Stimulated activated CD8-positive, alpha-beta memory T cell treated with anti-CD3 and anti-CD28 coated beads, Interleukin-2, amount 100 ng/mL, for 1 hour (primary cell): ENCODE results near the gene MUC13.

Experiments
- DNase-seq, 2 donors: peaks; one replicate each; pipeline ENCODE4 v3.0.0-alpha.2; 2020; ENCODE audit warnings: low read depth in 2 of 2

MUC13 gene

DNA sequence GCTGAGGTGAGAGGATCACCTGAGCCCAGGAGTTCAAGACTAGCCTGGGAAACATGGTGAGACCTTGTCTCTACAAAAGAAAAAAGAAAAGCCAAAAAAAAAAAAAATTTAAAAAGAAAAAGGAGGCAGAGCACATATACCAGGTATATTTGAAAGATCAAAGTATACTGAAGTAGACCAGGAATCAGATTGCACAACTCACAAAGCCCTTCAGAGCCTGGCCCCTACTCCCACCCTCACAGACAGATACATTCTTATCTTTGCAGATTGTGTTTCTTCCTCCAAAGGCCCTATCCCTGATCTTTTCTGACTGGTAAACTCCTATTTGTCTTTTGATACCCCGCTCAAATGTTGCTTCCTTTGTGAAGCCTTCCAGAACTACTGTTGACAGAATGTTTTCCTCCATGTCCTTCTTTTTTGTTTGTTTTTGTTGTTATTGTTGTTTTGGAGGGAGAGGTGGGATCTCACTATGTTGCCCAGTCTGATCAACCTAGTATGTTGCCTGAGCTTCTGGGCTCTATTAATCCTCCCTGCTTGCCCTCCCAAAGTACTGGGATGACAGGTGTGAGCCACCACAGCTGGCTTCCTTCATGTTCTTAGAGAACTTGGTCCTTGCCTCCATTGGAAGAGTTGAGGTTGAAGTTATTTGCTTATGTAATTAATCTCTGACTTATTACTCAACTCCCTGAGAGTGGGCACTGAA lies 37.6 kb downstream of the MUC13 start:
- no peak for DNase-seq

DNA sequence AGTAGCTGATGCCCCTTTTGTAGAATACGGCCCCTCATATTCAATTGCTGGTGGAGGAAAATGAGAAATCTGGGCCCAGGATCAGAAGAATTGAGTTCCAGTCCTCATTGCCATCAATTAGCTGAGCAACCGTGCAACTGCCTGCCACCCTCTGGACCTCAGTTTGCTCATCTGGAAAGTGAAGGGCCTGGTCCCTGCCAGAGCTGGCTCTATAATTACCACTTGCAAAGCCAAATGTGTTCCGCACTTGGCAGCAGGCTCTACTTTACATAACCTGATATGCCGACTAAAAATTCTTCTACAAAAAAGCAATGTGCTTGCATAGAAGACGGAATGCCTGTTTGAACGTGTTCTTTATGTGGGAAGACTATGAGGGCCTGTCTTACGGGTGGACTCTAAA lies 38.8 kb downstream of the MUC13 start:
- no peak for DNase-seq

DNA sequence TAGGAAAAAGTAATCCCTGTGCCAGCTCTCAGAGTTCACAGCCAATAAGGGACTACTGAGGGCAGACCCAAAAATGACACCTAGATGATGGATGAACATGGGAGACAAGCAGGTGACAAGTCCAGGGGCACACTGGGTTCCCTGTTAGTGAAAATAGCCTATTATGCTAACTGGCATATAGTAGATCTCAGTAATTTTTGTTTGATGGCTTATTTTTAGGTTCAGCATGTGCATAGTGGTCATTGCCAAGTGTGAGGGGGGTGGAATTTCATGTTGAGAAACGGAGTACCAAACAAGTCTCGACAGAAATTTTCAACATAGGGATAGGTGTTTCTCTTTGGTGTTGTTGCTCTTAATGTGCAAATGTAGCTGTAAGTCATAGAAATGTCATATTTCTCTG lies 41.0 kb downstream of the MUC13 start:
- DNase-seq, result no peak

DNA sequence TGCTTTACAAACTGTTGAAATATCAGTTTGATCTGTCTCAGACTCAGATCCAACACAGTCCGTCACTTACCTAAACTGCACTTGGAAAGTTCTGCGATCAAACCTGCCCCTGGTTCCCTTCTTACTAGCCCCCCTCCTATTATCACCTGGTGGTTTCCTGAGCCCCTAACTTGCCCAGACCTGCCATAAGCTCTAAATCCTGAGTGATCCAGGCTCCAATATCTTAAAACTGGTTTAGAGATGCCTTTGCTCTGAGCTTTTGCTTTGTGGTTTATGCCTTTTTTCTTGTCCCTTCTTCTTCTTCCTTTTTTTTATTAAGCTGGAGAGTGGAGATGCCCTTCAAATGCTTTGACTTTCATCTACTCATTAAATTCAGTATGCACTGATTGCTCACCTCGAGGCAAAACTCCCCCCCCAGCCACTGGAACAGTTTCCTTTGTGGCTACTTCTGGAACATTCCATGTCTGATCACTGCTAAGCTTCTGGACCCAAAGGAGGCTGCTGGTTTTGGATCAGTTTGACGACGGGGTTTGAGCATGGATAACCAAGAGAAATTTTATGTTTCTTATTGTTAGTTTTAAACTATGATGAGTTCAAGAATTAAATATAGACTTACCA lies 43.9 kb downstream of the MUC13 start:
- DNase-seq, result no peak

DNA sequence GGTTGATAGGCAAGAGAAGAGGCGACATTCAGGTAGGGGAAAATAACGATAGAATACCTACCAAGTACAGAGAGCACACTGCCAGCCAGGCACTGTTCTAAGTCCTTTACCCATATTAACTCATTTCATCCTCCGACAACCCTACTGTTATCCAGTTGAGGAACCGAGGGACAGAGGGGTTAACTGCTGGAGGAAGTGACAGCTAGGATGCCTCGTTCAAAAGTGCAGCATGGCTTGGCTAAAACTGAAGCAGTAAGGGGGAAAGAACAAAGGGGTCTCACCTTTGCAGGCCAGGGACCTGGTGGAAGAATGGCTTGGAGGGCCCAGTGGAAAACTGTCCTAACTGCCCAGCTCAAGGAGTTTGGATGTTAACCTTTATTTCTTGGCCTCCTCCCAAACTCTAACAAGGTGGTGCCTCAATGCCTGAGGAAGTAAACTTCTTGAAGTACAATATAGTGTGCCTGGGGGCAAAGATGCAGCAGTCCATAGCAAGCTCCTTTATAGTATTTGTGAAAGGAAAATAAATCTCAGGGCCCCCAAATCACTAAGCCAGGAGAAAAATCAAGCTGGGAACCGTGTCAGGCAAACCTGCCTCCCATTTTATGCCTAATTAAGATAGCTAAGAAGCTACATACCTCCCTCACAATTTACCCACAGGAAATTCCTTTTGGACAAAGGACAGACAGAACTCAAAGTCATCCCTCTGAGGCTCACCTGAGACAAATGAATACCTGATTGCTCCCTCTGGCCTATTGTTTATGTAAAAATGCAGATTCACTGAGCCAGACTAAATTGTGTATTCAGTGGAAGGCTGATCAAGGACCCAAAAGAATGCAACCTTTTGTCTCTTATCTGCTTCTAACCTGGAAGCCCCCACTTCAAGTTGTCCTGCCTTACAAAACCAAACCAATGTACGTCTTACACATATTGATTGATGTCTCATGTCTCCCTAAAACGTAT lies 45.8 kb downstream of the MUC13 start:
- no peak for DNase-seq

DNA sequence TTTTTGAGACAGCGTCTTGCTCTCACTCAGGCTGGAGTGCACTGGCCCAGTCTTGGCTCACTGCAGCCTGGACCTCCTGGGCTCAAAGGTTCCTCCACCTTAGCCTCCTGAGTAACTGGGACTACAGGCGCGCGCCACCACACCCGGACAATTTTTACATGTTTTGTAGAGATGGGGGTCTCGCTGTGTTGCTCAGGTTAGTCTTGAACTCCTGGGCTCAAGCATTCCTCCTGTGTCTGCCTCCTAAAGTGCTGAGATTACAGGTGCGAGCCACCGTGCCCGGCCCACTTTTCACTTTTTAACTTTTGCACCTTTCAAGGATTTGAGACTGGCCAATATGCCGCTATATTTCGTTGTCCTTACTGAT lies 46.6 kb downstream of the MUC13 start:
- DNase-seq, result no peak

DNA sequence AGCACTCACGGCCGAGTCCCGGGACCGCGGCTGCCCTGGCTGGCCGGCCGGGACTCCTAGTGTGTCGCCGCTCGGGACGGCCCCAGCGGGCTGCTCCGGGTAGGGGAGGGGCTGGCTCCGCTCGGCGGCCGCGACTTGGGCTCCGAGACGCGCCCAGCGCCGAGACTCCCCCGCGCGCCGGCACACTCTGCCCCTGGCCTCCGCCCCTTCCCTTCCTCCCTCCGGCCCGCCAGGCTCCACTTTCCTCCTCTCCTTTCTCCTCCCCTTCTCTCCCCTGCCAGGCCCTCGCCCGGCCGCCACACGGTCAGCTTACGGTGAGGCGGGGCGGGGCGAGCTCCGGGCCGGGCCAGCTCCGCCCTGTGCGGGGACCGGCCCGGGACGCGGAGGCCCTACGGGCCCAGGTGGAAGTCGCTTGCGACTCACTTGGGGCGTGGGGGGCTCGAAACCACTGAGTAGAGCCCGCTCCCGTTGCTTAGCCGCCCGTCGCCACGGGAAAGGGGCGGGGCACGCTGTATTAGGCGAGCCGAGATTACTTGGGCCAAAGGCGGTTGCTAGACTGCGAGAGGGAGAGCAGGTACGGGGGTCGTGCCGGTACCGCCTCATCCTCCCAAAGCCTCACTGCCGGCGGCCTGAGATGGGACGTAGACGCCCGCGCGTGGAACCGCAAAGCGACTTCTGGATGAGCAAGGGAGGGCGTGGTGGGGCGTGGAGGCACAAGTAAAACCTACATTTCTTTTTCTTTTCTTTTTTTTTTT lies 47.2 kb downstream of the MUC13 start, which contains the start of gene ITGB5:
Gene ITGB5 (minus strand): TSS at position 189 of the 755 bp plus-strand sequence. CDS start 365 bp downstream, outside the sequence.
- no peak for DNase-seq

DNA sequence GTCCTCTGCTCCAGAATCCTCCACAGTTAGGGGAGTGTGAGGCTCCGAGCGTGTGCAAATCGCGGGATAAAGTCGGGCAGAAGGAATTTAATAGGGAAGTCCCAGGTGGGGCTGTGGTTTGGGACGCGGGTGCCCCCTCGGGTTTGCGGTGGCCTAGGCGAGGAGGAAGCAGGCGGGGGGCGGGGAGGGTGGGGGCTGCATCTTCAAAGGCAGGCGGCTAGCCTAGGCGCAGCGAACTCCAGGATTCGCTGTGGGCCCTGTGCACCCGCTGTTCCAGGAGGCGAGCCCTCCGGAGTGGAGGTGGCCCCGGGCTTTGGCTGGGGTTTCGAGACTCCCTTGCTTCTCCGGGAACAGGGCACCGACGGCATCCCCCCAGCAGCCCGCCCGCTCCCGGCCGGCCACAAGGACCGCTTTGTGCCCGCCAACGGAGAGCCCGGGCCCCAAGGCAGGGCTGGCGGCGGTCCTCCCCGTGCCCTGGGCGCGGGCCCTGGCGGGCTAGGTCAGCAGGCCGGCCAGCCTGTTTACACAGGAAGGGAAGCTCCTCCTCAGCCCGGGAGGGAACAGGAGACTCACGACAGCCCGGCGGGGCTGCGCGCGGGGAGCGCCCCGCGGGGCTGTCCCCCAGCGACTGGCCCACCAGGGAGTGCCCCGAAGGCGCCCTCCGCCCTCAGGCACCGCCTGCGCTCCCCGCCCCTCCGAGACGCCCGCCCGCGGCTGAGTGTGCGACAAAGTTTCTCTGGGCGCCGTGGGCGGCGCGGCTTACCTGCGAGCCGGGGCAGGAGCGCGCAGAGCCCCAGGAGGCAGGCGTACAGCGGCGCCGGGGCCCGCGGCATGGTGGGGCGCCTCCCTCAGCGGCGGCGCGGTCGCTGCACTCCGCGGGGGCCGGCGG lies 48.1 kb downstream of the MUC13 start:
- no peak for DNase-seq

DNA sequence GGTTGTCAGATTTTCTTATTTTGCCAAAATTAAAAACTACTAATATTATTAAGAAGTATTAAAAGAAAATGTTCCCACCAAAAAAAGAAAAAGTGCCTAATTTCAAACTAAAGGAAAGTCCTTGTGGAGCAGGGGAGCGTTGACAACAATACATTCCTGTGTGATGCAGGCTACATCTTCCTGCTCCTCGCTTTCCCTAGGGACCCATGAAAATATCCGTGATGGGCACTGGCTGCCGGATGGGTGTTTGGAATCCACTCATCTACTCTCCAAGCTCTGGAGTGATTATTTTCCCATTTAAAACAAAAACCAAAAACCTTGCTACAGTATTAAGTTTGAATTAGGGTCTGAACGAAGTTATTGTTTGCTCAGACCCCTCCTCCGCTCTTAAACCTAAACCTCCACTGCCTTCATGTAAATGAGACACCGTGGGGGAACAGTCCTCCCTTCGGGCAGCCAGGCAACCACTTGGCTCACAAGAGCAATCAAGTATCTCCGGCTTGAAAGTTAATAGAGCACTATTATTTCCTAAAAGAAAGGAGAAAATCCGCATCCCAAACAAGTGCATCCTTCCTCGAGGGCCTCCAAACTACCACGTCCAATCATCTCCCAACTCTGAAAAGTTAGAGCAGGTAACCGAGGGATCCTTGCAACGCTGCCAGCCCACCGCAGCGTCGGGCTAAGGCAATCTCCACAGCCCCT lies 48.9 kb downstream of the MUC13 start:
- no peak for DNase-seq

DNA sequence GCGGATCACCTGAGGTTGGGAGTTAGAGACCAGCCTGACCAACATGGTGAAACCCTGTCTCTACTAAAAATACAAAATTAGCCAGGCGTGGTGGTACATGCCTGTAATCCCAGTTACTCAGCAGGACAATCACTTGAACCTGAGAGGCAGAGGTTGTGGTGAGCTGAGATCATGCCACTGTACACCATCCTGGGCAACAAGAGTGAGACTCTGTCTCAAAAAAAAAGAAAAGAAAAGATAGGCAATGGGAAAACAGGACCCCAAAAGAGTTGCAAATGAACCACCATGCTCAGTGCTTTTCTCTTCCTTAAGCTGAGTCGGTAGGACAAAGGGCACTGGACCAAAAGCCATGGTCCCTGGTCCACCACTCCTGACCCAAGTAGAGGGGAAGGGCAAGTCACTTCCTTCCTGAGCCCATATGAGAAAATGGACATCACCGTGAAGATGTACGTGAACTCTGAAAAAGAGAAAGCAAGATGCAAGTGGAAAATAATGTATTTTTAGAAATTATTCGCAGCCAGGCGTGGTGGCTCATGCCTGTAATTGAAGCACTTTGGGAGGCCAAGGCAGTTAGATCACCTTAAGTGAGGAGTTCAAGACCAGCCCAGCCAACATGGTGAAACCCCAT lies 50.0 kb downstream of the MUC13 start:
- no peak for DNase-seq

DNA sequence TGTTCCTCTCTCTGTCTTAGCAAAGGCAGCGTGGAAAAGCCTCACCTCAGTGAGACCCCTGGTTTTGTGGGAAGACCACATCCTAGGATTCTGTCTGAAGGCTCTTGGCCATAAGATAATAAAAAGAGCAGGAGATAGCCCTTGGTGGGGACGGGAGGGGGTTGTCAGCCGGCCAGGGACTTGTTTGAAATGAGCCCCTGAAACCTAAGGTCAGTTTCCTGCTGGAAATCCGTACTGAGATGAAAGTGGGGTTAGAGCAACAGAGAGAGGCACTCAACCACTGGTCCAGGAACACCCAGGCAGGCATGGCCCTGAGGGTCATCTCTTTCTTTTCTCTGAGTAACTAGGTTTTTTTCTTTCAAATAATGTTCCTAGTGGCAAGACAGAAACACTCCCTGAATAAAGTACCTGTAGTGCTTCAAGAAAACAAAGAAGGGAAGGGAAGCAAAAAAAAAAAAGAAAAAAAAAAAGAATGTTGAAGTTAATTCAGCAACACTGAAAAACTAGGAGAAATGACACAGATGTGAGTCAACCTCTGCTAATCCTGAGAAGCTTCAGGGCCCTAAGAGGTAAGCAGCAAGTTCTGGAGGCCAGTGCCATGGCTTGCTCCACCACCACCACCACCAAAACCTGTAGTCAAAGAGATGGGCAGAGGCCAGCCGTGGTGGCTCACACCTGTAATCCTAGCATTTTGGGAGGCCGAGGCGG lies 50.6 kb downstream of the MUC13 start:
- DNase-seq, result no peak

DNA sequence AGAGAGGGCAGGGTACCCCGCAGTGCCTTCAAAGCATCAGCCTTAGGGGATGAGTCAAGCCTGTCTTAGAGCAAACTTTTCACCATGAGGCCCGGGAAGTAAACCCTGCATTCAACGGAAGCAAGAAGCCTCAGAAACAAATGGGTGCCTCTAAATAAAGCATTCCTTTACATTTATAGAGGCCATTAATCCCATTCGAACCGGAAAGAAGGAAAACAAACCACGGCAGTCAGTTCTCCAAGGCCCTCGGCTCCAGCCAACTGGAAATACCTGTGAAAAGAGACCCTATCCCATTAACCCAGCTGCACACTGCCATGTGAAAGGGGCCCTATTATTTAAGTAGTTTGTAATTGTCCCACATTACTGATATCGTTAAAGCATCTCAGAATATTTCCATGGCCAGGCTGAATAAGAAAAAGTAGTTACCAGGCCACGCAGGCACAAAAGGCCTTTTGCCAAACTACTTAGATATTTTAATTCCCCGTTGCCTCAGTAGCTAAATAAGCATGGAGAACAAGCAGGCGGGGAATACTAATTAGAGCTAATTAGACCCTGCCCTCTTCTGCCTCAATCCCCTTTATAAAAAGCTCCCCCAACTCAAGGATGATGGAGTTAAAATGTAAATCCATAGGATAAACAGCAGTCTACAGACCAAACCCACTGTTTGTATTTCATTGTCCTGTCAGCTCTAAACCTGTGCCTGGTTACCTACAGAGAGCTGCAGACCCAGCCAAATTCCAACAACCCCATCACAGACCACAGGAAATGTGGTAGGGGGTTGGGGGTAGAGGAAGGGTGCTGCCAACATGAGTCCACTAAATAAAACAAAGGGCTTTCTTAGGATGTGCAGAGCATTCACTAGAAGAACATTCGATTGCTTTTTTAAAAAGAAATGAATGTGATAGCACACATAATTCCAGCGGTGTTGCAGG lies 51.5 kb downstream of the MUC13 start:
- DNase-seq, result no peak

DNA sequence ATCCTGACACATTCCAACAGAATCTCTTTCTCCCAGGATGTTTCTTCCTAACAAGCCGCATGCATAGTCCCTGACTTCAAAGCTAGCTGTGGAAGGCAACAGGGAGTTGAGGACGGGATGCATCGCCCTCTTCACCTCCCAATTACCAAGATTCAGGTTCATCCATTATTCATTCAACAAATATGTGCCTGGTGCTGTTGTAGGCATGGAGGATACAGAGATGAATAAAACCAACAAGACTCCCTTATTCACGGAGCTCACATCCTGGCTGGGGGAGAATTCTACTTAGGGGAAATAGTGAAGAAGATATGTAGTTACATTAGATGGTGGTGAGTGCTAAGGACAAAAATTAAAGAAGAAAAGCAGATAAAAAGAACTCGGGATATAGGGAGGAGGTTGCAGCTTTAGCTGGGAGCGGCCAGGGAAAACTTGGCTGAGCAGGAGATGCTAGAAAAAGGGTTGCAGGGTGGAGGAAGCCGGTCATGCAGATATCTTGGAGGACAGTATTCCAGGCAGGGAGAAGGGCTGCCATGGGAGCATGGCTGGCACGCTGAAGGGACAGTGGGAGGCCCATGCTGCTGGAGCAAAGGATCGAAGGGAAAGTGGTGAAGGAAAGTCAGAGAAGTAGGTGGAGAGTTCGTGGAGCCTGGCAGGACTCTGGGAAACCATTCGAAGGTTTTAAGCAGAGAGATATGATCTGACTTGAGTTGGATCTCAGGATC lies 52.4 kb downstream of the MUC13 start:
- no peak for DNase-seq

DNA sequence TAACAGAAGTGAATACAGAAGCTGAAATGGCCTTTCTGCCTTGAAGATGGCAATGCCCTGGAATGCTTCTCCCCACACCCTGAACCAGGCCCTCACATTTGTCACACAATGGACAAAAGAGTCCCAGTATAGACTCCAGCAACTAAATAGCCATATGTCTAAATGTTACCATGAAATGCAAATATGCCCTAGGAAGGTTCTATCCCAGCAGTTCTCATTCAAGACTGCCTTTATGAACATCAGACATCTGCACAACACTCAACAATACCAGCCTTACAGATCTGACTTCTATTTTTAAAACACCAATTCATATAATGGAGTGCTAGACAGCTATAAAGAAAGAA lies 55.2 kb downstream of the MUC13 start:
- DNase-seq, result no peak

DNA sequence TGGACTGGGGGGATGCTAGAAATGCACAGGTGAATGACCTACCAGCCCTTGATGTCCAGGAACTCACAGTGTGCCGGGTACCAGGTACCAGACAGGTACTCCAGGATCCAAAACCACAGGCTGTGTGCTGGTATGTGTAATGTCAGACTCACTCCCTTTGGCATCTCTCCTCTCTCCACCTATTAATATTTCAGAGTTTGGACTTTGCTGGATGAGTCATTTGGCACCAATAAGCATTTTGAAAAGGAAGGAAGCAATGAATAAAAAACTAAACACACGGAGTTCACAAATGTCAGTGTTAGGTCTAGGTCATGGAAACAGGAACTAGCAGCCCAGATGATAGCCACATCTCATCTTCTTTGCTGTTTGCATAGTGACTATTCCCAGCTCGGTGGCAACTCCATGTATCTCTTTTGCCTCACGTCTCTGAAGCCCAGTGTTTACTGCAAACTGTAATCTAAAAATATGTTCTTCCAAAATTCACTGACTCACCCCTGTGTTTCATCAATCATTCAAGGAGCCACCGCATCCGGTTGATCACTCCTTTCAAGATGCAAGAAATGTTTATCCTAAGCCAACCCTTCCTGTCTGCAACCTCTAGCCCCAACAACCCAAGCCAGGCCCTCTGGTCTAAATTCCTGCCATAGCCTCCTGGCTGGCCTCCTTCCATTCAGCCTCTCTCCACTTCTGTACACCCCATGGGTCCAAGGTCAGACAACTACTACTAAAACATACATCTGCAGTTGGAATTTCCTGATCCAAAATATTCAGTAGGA lies 55.8 kb downstream of the MUC13 start:
- no peak for DNase-seq

DNA sequence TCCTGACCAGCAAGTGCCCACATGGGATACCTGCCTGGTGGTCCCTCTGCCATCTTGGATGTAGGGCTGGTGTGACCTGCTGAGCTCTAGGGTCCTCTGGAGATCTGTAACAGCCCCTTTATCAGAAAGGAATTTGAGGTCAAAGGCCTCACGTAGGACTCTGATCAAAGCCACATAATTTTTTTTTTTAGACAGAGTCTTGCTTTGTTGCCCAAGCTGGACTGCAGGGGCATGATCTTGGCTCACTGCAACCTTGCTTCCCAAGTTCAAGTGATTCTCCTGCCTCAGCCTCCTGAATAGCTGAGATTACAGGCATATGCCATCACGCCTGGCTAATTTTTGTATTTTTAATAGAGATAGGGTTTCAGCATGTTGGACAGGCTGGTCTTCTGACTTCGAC lies 56.9 kb downstream of the MUC13 start:
- DNase-seq, result no peak
